GM18951 (cell line): ENCODE results near the gene CCDC157.
"Not testable (repeated sequence)": the region's sequence is repeated elsewhere in the genome, so short reads cannot be mapped to it uniquely, and the experiment has no call there.

Source experiments
- POLR2A ChIP-seq: IDR thresholded peaks from 4 replicates; pipeline ENCODE4 v1.6.1; 2011; ENCODE audit warnings: mild to moderate bottlenecking; ENCODE audit not compliant: insufficient read length, insufficient read depth; ENCODE audit errors: extremely low read depth
- in situ Hi-C: fragments of 300-500 bp; cut with MboI; formaldehyde crosslinking; loops from one replicate; pipeline ENCODE4 v1.12.0; 2022; ENCODE audit warnings: low sequenced_read_pairs, mixed read lengths, inconsistent platforms; ENCODE audit not compliant: unreplicated experiment

CCDC157 gene

DNA sequence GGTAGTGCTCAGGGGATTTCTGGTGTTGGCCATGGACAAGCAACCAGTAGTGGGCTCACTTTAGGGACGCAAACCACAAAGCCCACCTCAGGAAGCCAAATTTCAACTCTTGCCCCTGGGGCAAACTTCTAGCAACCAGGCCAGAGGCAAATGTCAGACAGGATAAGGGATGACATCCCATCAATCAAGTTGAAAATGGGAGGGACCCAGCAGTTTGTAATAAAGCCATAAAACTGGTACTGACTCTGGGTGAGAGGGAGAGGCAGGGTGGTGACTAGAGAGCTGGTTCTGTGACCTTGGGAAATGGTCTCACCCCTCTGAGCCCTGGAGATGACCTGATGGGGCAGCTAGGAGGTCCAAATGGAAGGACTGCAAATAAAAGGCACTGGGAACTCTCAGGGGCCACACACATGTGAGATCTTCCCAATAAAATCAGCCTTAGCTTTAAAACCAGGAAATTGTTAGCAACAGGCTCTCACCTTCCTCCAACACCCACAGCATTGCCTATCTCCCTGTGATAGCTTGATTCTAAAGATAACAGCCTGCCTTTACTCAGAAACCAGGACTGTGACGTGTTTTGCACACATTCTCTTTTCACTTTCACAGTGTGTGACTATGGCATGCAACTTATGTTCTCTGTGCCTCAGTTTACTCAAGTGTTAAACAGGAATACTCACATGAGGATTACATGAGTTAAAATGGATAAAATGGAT lies 23.7 kb upstream of the CCDC157 start:
- no peak for TF ChIP-seq POLR2A
- in situ Hi-C loops: no loop called here

GRCh38 chr22:30333707-30334087 lies 23.1 kb upstream of the CCDC157 start:
- no peak for TF ChIP-seq POLR2A
- in situ Hi-C loops: no loop called here

GRCh38 chr22:30334646-30335045 lies 22.2 kb upstream of the CCDC157 start:
- TF ChIP-seq POLR2A: no peak
- in situ Hi-C loops: no loop called here

- in situ Hi-C loops: no loop called here
- TF ChIP-seq POLR2A: no peak
These were observed 21.6 kb upstream of the CCDC157 start for GRCh38 chr22:30335236-30335635.

DNA sequence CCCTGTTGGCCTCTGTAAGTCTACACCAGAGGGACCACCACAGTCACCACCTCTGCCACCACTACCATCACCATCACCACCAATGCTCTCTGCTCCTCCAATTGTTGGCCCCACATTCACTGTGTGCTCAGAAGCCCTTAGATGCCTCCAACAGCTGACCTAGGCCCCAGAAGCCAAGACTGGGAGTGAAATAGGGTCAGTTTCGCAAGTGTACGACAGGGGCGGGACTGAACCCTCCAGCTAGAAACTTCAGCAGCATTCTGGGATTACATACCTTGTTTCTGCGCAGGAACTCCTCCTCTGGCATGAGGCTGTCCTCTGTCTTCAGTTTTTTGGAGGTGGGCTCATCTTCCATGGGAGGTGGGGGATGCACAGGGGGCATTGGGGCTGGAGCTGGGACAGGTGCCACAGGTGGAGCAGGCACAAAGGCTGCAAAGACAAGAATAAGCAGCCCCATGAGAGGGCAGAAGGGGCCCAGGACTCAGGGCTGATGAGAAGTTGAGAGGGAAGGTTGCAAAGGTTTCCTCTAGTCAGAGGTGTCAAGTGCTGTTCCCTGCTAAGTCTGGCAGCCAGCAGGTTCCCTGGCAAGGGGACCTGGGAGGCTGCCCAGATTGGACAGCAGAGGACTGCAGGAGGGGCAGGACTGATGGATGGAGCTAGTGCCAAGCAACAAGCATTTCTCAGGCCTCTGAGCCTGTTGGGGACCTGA lies 19.9 kb upstream of the CCDC157 start:
- in situ Hi-C loops: no loop called here
- no peak for TF ChIP-seq POLR2A

- in situ Hi-C loops: no loop called here
- TF ChIP-seq POLR2A: no peak
These were observed 19.4 kb upstream of the CCDC157 start for GRCh38 chr22:30337461-30337778.

DNA sequence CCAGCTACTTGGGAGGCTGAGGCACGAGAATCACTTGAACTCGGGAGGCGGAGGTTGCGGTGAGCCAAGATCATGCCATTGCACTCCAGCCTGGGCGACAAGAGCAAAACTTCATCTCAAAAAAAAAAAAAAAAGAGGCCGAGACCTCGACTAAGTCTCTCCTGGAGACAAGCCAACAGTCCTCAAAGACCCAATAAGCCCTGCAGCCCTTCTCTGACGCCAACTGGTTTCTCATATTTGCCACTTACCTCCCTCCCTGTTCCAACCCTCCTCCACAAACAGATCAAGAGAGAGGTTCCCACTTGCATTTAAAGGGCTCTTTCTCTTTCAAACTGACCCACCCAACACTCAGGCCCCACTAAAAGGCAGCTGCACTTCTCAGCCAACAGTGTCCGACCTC lies 18.5 kb upstream of the CCDC157 start:
- in situ Hi-C loops: not testable (repeated sequence)

DNA sequence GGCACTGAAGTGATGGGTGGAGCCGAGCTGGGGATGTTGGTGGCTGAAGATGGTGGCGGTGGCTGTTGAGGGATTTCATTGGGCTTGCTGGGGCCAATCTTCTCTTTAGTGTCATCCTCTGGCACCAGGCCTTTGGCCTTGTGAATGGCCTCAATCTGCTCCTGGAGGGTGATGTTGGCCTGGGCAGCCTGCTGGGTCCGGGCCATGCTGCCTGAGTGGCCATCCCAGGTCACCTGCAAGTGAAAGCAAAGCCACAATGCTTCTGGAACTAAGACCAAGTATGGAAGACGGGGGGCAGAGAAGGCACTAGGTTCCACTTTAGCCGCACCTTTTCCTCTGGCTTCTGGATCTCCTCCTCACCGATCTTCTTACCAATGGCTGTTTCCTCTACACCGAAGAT lies 18.0 kb upstream of the CCDC157 start:
- TF ChIP-seq POLR2A: no peak
- in situ Hi-C loops: no loop called here

DNA sequence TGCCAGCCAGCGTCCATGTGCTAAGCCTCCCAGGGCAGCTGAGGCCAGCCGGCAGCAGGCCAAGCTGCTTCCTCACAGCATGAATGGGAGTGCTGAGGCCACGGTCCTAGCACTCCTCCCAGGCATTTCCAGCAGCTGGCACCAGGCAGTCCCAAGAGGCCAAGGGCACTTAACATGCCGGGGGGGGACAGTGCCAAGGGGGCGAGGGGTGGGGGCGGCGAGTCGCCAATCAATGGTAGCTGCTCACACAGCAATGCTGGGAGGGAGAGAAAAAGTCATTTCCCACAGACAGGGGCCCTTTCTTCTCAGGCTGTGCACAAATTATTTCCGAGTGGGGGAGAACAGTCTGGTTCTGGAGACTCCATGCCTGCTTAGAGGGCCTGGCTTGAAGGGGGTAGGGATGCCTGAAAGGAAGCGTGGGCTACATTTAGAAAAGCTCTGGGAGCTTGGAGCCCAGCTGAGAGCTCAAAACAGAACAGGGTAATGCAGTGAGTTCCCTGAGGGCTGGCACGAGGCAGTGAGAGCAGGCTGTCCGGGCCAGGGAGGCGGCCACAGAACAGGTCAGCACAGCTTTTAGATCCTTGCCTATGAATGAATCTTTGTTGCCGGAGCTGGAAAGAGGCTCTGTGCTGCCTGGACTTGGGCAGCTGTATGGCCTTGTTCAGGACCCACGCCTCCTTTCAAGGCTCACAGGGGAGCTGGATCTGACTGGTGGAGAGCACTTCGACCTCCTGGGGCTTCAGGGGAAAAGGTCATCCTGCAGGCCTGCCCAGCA lies 15.7 kb upstream of the CCDC157 start:
- in situ Hi-C loops: no loop called here
- TF ChIP-seq POLR2A: no peak

GRCh38 chr22:30344447-30345200 lies 12.2 kb upstream of the CCDC157 start:
- in situ Hi-C loops: no loop called here
- TF ChIP-seq POLR2A: no peak

- TF ChIP-seq POLR2A: no peak
- in situ Hi-C loops: no loop called here
These were observed 9.4 kb upstream of the CCDC157 start for GRCh38 chr22:30347255-30347892.

- no peak for TF ChIP-seq POLR2A
- in situ Hi-C loops: no loop called here
These were observed 8.4 kb upstream of the CCDC157 start for GRCh38 chr22:30348404-30348803.

DNA sequence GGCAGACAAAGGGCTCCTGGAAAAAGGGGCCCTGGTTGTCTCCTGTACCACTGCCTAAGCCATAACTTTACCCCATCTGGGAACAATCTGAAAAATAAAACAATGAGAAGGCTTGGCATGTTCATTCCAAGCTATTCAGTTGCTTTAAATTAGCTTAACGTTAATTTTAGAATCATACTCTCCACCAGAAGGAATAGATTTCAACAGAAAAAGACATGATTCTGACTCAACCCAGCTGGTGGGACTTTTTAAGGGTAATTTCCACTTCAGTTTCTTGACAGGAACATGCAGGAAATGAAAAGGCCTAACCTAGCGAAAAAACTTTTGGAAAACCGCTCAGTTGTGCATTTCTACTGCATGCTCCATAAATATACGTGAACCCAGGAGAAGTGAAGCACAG lies 8.0 kb upstream of the CCDC157 start:
- no peak for TF ChIP-seq POLR2A
- in situ Hi-C loops: no loop called here
